Spleen (tissue), 7 donors: ENCODE data around the gene FYB1.
A peak's percentile ranks its signal among the peaks of the same experiment; 100 is the strongest.

ENCODE experiments used
- POLR2AphosphoS5 ChIP-seq, 3 donors: sonication (generic); formaldehyde crosslinking; IDR thresholded peaks; one replicate each; pipeline ENCODE4 v1.5.1; 2017; ENCODE audit warnings: antibody characterized with exemption in 3 of 3
- TF ChIP-seq, protein P1 (sequence below), 11 experiments: fragments of 200-600 bp in 7 of 11; fragments of 450-650 bp in 4 of 11; sonication (generic) in 4 of 11; IDR thresholded peaks in 8 of 11; conservative IDR thresholded peaks in 3 of 11; 1 replicate in 7 of 11; 2 replicates in 4 of 11; pipeline versions ENCODE4 v1.4.0 to v1.8.0; 2016 to 2021; ENCODE audit warnings: antibody characterized with exemption in 11 of 11, inconsistent platforms in 4 of 11, mild to moderate bottlenecking in 1 of 11
- donor health status: DM: no; HTN: no; CAD: no; lungs with moderate emphysema.
- donor health status: DM: no; HTN: no; CAD: no.
- donor health status: DM: no; HTN: no; CAD: no.

DNA sequence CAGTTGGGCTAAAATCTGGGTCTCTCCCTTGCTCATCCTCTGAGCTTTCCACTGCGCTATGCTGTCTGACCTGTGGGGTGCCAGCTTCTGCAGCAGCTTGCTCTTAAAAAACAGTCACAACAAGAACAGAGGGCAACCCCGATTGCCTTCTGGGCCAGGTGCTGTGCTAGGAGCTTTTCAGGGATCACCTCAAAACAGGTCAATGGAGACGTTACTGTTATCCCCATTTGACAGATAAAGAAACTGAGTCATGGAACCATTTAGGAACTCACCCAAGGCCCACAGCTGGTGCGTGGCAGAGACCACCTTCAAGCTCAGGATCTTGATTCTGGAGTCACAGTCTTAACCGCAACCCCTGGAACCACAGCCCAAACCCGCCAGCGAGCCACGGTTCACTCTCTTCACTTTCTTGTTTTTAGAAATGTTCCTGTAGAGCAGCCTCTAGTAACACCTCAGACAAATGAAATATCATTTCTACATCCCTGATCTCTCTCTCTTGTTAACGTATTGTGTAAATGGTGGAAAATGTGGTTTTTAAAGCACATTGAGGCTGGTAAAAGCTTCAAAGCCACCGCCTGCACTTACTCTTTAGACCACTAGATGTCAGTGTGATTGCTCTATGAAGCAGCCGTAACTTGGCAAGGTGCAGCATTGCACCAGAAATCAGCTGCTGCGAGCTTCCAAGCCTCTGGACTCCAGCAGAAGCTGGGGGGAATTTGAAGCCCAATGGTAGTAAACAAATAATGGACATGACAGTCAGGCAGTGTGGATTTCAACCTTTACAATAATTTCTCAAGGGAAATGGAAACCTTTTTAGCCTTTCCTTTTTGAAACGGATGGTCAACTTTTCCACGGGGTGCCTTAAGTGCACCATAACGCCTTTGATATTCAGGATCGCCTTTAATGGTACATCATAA is 1.7 kb downstream of the FYB1 start:
- TF ChIP-seq, protein P1, sequence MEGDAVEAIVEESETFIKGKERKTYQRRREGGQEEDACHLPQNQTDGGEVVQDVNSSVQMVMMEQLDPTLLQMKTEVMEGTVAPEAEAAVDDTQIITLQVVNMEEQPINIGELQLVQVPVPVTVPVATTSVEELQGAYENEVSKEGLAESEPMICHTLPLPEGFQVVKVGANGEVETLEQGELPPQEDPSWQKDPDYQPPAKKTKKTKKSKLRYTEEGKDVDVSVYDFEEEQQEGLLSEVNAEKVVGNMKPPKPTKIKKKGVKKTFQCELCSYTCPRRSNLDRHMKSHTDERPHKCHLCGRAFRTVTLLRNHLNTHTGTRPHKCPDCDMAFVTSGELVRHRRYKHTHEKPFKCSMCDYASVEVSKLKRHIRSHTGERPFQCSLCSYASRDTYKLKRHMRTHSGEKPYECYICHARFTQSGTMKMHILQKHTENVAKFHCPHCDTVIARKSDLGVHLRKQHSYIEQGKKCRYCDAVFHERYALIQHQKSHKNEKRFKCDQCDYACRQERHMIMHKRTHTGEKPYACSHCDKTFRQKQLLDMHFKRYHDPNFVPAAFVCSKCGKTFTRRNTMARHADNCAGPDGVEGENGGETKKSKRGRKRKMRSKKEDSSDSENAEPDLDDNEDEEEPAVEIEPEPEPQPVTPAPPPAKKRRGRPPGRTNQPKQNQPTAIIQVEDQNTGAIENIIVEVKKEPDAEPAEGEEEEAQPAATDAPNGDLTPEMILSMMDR (IDR thresholded peaks at IDR 0.05 in 8 of 11, conservative IDR thresholded peaks at IDR 0.05 in 3 of 11): peak; percentile 92 to 98 (median 96)
- TF ChIP-seq POLR2AphosphoS5 (IDR thresholded peaks at IDR 0.05): peak in 1 of 3 donors; percentile 66
